HEK293 (cell line): ENCODE data around the gene LGALS3BP.

Experiments
- ATF2 ChIP-seq: fragments of 450-650 bp; formaldehyde crosslinking; IDR thresholded peaks from 2 replicates; pipeline ENCODE4 v1.5.1; 2016; ENCODE audit warnings: missing biosample characterization, missing genetic modification characterization, low read depth
- CTCF ChIP-seq: fragments of 450-650 bp; formaldehyde crosslinking; IDR thresholded peaks from 2 replicates; pipeline ENCODE4 v1.5.1; 2016; ENCODE audit warnings: missing biosample characterization, missing genetic modification characterization
- KLF16 ChIP-seq: fragments of 450-650 bp; formaldehyde crosslinking; IDR thresholded peaks from 2 replicates; pipeline ENCODE4 v1.5.1; 2017; ENCODE audit warnings: missing biosample characterization, missing genetic modification characterization
- MZF1 ChIP-seq: fragments of 450-650 bp; formaldehyde crosslinking; IDR thresholded peaks from 2 replicates; pipeline ENCODE4 v1.5.1; 2017; ENCODE audit warnings: missing biosample characterization, missing genetic modification characterization, borderline replicate concordance
- SALL2 ChIP-seq: fragments of 450-650 bp; formaldehyde crosslinking; IDR thresholded peaks from 2 replicates; pipeline ENCODE4 v1.5.0; 2017; ENCODE audit warnings: missing biosample characterization, mild to moderate bottlenecking, missing genetic modification characterization, borderline replicate concordance
- TCF7L2 ChIP-seq: IDR thresholded peaks from 2 replicates; pipeline ENCODE4 v1.6.1; 2011; ENCODE audit warnings: low read depth, mild to moderate bottlenecking, inconsistent platforms, low read length, moderate library complexity, borderline replicate concordance
- YY1 ChIP-seq: fragments of 450-650 bp; formaldehyde crosslinking; IDR thresholded peaks from 2 replicates; pipeline ENCODE4 v1.5.1; 2018; ENCODE audit warnings: missing biosample characterization, missing genetic modification characterization
- ZNF138 ChIP-seq: fragments of 450-650 bp; formaldehyde crosslinking; IDR thresholded peaks from 2 replicates; pipeline ENCODE4 v1.5.1; 2016; ENCODE audit warnings: missing biosample characterization, missing genetic modification characterization, borderline replicate concordance
- ZNF37A ChIP-seq: fragments of 450-650 bp; IDR thresholded peaks from 2 replicates; pipeline ENCODE4 v1.5.1; 2018; ENCODE audit warnings: missing biosample characterization, missing genetic modification characterization
- ZNF571 ChIP-seq: fragments of 450-650 bp; formaldehyde crosslinking; IDR thresholded peaks from 2 replicates; pipeline ENCODE4 v1.5.0; 2017; ENCODE audit warnings: missing biosample characterization, missing genetic modification characterization
- ZNF621 ChIP-seq: fragments of 450-650 bp; formaldehyde crosslinking; IDR thresholded peaks from 2 replicates; pipeline ENCODE4 v1.5.1; 2017; ENCODE audit warnings: missing biosample characterization, missing genetic modification characterization
- ZNF626 ChIP-seq: fragments of 450-650 bp; sonication (Bioruptor Pico); formaldehyde crosslinking; IDR thresholded peaks from 2 replicates; pipeline ENCODE4 v1.5.1; 2018; ENCODE audit warnings: missing biosample characterization, missing genetic modification characterization, inconsistent platforms
- ZNF837 ChIP-seq: fragments of 450-650 bp; formaldehyde crosslinking; IDR thresholded peaks from 2 replicates; pipeline ENCODE4 v1.5.1; 2016; ENCODE audit warnings: missing biosample characterization, missing genetic modification characterization
- TF ChIP-seq, protein P1 (sequence below): fragments of 450-650 bp; formaldehyde crosslinking; IDR thresholded peaks from 2 replicates; pipeline ENCODE4 v1.5.1; 2016; ENCODE audit warnings: missing biosample characterization, missing genetic modification characterization

DNA sequence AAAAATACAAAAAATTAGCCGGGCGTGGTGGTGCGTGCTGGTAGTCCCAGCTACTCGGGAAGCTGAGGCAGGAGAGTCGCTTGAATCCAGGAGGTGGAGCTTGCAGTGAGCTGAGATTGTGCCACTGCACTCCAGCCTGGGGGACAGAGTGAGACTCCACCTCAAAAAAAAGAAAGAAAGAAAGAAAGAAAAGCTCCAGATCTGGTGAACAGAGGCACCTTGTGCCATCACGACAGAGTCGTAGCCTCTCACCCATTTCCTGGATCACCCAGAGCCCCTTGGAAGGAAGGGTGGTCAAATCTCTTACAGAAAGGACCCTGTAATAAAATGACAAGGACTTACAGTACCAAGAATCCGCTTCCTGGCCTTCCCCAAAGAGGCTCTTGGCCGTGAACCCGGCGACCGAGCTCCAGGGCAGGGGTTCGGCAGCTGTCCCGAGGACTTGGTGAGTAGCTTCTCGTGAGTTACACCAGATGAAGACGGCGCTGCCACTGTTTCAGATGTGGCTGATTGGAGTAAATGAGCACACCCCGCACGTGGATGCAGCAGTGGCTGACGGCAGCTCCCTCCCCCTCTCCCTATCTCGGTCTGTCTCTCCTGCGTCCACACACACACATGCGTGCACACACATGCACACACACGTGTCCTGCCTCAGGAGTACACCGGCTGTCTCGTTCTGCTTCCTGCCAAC lies 13.5 kb downstream of the LGALS3BP start:
- no peak for TF ChIP-seq CTCF (tag by site-specific recombination)
- no peak for TF ChIP-seq SALL2 (tag by site-specific recombination)
- TF ChIP-seq ZNF37A (tag by site-specific recombination), result no peak
- no peak for TF ChIP-seq ZNF138 (tag by site-specific recombination)
- TF ChIP-seq ZNF571, result no peak
- no peak for TF ChIP-seq ZNF621 (tag by site-specific recombination)
- no peak for TF ChIP-seq KLF16
- TF ChIP-seq MZF1 (tag by site-specific recombination), result no peak
- TF ChIP-seq ATF2 (tag by site-specific recombination), result no peak
- no peak for TF ChIP-seq ZNF626 (tag by site-specific recombination)
- TF ChIP-seq ZNF837, result no peak
- no peak for TF ChIP-seq TCF7L2
- TF ChIP-seq, protein P1, sequence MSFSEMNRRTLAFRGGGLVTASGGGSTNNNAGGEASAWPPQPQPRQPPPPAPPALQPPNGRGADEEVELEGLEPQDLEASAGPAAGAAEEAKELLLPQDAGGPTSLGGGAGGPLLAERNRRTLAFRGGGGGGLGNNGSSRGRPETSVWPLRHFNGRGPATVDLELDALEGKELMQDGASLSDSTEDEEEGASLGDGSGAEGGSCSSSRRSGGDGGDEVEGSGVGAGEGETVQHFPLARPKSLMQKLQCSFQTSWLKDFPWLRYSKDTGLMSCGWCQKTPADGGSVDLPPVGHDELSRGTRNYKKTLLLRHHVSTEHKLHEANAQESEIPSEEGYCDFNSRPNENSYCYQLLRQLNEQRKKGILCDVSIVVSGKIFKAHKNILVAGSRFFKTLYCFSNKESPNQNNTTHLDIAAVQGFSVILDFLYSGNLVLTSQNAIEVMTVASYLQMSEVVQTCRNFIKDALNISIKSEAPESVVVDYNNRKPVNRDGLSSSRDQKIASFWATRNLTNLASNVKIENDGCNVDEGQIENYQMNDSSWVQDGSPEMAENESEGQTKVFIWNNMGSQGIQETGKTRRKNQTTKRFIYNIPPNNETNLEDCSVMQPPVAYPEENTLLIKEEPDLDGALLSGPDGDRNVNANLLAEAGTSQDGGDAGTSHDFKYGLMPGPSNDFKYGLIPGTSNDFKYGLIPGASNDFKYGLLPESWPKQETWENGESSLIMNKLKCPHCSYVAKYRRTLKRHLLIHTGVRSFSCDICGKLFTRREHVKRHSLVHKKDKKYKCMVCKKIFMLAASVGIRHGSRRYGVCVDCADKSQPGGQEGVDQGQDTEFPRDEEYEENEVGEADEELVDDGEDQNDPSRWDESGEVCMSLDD, result no peak
- TF ChIP-seq YY1 (tag by site-specific recombination), result no peak
